Fibroblast of skin of left quadriceps (primary cell): Measurements from ENCODE around the gene ADPGK.
A peak's percentile ranks its signal among the peaks of the same experiment; 100 is the strongest.

ENCODE experiments used
- DNase-seq, 2 experiments: peaks; one replicate each; pipeline ENCODE4 v3.0.0-alpha.2; 2013; ENCODE audit warnings: low read depth in 2 of 2

ADPGK gene

GRCh38 chr15:72790302-72790910 lies 6.8 kb upstream of the ADPGK start:
- no peak for DNase-seq

GRCh38 chr15:72787526-72787925 lies 4.0 kb upstream of the ADPGK start:
- DNase-seq, result no peak

GRCh38 chr15:72786676-72787345 lies 3.3 kb upstream of the ADPGK start:
- no peak for DNase-seq

GRCh38 chr15:72786242-72786641 lies 2.7 kb upstream of the ADPGK start:
- DNase-seq, result no peak

- no peak for DNase-seq
These were observed 2.3 kb upstream of the ADPGK start for GRCh38 chr15:72785841-72786240.

GRCh38 chr15:72785432-72785831 lies 1.9 kb upstream of the ADPGK start:
- peak in 1 of 2 experiments; percentile 23 for DNase-seq

GRCh38 chr15:72784456-72784876 lies 908 bp upstream of the ADPGK start:
- DNase-seq, result no peak

- DNase-seq, result no peak
These were observed 436 bp downstream of the ADPGK start for GRCh38 chr15:72783004-72783639.

- DNase-seq, result no peak
These were observed 1.1 kb downstream of the ADPGK start for GRCh38 chr15:72782274-72783003.

GRCh38 chr15:72781631-72782030 lies 1.9 kb downstream of the ADPGK start:
- DNase-seq, result no peak

GRCh38 chr15:72778796-72779195 lies 4.8 kb downstream of the ADPGK start:
- DNase-seq, result no peak

GRCh38 chr15:72774696-72775383 lies 8.7 kb downstream of the ADPGK start:
- DNase-seq, result no peak

GRCh38 chr15:72771329-72771725 lies 12.2 kb downstream of the ADPGK start:
- DNase-seq, result no peak

- DNase-seq, result no peak
These were observed 12.8 kb downstream of the ADPGK start for GRCh38 chr15:72770673-72771328.

GRCh38 chr15:72766780-72767179 lies 16.8 kb downstream of the ADPGK start:
- no peak for DNase-seq

- no peak for DNase-seq
These were observed 17.5 kb downstream of the ADPGK start for GRCh38 chr15:72766025-72766424.

- no peak for DNase-seq
These were observed 18.9 kb downstream of the ADPGK start for GRCh38 chr15:72764656-72765055.

GRCh38 chr15:72760590-72761260 lies 22.8 kb downstream of the ADPGK start:
- no peak for DNase-seq

- peak; percentile 92 to 93 for DNase-seq
These were observed 25.4 kb downstream of the ADPGK start for GRCh38 chr15:72758182-72758581.

GRCh38 chr15:72754096-72754495 lies 29.5 kb downstream of the ADPGK start:
- DNase-seq, result no peak
